SHP77 treated with DMSO at 0.1 percent for 48 hours (cell line): ENCODE measurements around the gene ZNF268.
"Not testable (repeated sequence)": the region's sequence is repeated elsewhere in the genome, so short reads cannot be mapped to it uniquely, and the experiment has no call there.

Source experiments
- DNase-seq: peaks from one replicate; lab custom pipeline; 2025; lab: John Stamatoyannopoulos, UW

The ZNF268 gene

GRCh38 chr12:133227281-133227852, 46.1 kb downstream of the ZNF268 start:
- no peak for DNase-seq

GRCh38 chr12:133231001-133231400, 49.7 kb downstream of the ZNF268 start:
- no peak for DNase-seq

- no peak for DNase-seq
Observed at GRCh38 chr12:133233006-133233405, 51.7 kb downstream of the ZNF268 start.

- DNase-seq = no peak
Observed at GRCh38 chr12:133233993-133234564, 52.8 kb downstream of the ZNF268 start.

- DNase-seq = no peak
Observed at GRCh38 chr12:133234971-133235370, 53.7 kb downstream of the ZNF268 start.

GRCh38 chr12:133235401-133236112, 54.3 kb downstream of the ZNF268 start, which contains the start of gene ANHX:
ANHX (minus strand) TSS chr12:133235877; CDS start chr12:133234356, 1,521 bp downstream.
- no peak for DNase-seq

GRCh38 chr12:133236144-133236543, 54.8 kb downstream of the ZNF268 start:
- no peak for DNase-seq

GRCh38 chr12:133236556-133236955, 55.3 kb downstream of the ZNF268 start:
- DNase-seq = no peak

- DNase-seq = no peak
Observed at GRCh38 chr12:133251732-133252131, 70.4 kb downstream of the ZNF268 start.

- DNase-seq = not testable (repeated sequence)
Observed at GRCh38 chr12:133255833-133256232, 74.5 kb downstream of the ZNF268 start.

- DNase-seq = no peak
Observed at GRCh38 chr12:133256321-133256720, 75.0 kb downstream of the ZNF268 start.

- no peak for DNase-seq
Observed at GRCh38 chr12:133264173-133264572, 82.9 kb downstream of the ZNF268 start.
